SK-N-MC (cell line): Measurements from ENCODE around the gene BOD1L2.

Source experiments
- EZH2 ChIP-seq: fragments of 200-600 bp; sonication (generic); IDR thresholded peaks from one replicate; pipeline ENCODE4 v1.6.1; 2017; ENCODE audit warnings: antibody characterized with exemption
- POLR2AphosphoS5 ChIP-seq: IDR thresholded peaks from 2 replicates; pipeline ENCODE4 v1.6.1; 2012; ENCODE audit warnings: mild to moderate bottlenecking, low read depth, low read length, borderline replicate concordance

- TF ChIP-seq EZH2 = no peak
- no peak for TF ChIP-seq POLR2AphosphoS5
Measured at GRCh38 chr18:57137847-57138246, 9.0 kb upstream of the BOD1L2 start.
